GM21737 (cell line): ENCODE data around the gene DHCR7.

Experiments
- ATAC-seq: cut with Tn5 transposase; IDR thresholded peaks from one replicate; pipeline ENCODE4 v1.9.1; 2021; ENCODE audit warnings: mild to moderate bottlenecking, moderate library complexity; ENCODE audit not compliant: unreplicated experiment

DHCR7 gene, protein sequence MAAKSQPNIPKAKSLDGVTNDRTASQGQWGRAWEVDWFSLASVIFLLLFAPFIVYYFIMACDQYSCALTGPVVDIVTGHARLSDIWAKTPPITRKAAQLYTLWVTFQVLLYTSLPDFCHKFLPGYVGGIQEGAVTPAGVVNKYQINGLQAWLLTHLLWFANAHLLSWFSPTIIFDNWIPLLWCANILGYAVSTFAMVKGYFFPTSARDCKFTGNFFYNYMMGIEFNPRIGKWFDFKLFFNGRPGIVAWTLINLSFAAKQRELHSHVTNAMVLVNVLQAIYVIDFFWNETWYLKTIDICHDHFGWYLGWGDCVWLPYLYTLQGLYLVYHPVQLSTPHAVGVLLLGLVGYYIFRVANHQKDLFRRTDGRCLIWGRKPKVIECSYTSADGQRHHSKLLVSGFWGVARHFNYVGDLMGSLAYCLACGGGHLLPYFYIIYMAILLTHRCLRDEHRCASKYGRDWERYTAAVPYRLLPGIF

DNA sequence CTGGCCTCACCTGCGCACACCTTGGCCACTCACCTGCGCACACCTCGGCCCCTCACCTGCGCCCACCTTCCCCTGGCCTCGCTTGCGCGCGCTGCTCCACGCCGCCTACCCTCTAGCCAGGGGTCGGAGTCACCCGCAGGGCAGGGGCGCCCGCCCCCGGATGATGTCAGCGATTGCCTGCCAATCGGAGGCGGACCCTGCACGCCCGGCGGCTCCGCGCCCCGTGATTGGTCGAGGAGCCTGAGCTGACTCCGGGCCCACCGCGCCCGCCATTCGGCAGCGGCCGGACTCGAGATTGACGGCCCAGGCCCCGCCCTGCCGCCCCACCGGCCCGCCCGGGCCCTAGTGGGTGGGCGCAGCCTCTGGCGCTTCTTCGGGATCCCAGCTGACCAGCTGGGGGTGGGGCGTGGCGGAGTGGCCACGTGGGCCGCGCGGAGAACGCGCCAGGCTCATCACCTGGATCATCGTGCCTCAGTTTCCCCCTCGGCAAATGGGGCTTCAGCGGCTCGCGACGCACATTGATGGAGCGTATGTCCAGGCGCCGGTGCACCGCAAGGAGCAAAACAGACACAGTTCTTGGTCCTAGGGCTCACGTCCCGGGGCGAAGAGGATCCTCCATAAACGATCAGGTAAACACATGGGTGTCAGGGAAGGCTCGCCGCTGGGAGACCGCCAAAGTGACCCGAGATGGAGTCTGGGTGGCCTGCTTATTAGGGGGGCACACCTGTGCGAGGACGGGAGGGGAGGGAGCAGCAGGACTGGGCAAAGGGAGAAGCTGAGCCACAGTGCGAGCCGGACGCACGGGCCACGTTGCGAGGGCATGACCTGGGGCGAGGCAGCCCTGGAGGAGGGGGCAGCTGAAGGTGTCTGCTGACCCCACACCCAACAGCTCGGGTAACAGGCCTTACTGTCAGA, at the start of gene DHCR7:
DHCR7 (minus strand) TSS at position 137 of the 915 bp plus-strand sequence. CDS start 3,441 bp downstream, outside the sequence.
- peak; percentile 80 for ATAC-seq

DNA sequence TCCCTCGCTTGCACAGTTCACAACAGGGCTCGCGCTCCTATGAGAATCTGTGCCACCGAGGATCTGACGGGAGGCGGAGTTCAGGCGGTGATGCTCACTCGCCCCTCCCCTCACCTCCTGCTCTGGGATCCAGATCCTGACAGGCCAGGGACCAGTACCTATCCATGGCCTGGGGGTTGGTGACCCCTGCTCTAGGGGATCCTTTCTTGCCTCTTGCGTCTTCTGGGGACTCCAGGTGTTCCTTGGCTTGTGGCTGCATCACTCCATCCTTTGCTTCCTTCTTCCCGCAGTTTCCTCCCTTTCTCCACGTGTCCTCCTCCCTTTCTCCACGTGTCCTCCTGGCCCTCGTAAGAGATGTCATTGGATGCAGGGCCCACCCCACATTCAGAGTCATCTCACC, 48.2 kb upstream of the DHCR7 start:
- no peak for ATAC-seq

DNA sequence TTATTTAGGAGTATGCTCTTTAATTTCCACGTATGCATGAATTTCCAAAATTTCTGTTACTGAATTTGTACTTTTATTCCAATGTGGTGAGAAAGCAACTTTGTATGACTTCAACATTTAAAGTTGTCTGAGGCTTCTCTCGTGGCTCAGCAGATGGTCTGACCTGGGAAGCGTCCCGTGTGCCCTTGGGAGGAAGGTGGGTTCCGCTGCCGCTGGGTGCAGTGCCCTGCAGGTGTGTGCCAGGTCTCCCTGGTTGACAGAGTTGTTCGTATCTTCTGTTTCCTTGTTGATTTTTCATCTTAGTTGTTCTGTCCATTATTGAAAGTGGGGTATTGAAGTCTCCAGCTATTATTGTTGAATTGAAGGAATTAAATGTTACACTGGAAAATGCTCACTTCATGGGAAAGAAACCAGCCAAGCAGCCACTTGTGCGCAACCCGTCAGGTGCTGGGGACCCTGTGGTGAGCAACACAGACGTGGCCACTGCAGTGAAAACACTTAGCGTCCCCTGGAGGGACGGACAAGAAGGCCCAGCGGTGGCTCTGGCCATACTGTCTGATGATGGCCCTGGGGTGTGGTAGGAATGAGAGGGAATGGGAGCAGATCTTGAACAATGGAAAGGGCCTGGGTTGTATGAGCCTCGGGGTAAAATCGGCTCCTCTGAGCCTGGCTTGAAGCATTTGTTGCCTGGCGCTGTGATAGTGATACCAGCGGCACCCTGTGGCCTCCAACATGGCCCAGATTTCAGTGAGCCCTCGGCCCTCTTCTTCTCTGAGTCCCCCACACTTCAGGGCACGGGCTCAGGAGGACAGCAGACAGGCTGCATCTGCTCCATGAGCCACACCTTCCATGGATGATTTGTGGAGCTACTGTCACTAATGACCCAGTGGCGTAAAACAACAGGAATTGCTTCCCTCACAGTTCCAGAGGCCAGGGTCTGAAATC, 47.4 kb upstream of the DHCR7 start:
- ATAC-seq, result no peak

DNA sequence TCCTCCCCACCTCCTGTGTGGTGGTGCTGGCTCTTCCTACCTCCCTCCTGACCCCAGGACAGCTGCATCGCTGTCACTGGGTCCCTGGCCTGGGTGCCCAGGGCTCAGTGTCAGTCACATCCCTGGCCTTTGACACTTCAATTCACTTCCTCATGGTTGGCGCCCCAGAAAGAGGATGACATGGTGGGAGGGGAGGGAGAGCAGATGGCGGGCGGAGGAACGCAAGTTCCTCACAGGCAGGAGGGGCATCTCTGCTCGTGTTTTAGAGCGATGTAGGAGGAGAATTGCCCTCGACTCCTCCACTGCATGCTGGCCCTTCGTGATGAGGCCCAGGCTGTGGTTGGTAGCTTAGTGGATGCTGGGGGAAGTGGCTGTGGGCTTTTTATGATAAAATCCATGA, 43.7 kb upstream of the DHCR7 start:
- ATAC-seq, result no peak

DNA sequence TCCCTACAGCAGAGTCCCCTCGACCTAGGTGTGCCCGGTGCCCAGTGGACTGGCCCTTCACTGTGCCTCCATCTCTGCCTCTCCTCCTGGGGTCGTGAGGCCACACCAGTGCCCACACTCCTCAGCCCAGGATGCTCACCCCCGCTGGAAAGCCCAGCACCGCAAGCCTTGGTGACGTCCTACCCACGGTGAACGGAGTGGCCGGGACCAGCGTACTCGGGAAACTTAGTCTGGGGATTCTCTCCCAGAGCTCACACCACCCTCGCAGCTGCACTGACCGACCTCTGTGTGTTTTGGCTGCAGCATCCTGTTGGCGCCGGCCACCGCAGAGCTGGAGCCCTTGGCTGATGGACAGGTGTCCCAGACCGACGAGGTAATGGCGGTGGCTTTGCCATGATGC, 43.3 kb upstream of the DHCR7 start:
- ATAC-seq, result no peak

DNA sequence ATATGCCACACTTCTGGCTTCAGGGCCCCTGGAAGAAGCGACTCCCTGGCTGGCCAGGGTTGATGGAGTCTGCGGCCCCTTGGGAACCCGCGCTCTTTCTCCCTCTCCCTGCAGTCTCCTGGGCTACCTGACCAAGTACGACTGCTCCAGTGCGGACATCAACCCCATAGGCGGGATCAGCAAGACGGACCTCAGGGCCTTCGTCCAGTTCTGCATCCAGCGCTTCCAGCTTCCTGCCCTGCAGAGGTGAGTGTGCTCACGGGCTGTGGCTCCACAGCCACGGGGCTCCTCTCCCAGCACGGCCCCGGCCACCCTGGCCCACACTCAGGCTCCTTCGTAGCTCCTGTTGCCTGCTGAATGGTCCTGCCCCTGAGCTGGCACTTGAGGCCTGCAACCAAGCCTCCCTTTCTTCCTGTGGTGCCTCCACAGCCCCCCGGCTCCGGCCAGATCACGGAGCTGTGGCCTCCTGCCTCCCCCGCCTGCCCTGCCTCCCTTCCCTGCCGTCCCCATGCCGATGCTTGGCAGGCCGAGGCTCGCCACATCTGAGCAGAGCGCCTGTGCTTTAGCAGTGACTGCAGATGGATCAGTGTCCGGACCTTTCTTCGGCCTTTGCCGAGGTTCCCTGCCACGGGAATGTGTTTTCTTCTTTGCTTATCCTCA, 42.7 kb upstream of the DHCR7 start:
- no peak for ATAC-seq

DNA sequence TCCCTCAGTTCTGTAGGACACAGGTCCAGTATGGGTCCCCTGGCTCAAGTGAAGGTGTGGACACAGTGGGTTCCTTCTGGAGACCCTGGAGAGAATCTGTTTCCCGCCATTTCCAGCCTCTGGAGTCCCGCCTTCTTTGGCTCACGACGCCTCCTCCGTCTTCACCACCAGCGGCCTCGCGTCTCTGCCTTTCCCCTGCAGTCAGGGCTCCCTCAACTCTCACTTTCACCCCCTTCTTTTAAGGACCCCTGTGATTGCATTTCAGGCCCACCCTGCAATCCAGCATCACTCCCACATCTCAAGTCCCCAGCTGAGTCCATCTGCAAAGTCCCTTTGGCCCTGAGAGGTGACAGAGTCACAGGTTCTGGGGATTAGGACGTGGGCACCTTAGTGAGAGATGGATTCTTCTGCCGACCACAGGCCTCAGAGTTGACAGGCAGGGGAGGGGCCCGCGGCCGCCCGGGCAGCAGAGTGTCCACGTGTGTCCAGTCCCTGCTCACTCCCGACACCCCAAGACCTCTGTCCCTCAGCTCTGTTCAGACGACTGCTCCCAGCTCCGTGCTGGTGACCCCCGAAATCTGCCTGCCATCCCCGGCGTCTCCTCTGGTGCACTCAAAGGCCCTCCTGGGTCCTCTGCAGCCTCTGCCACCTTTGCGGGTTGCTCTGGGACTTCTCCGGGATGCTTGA, 42.0 kb upstream of the DHCR7 start:
- no peak for ATAC-seq

DNA sequence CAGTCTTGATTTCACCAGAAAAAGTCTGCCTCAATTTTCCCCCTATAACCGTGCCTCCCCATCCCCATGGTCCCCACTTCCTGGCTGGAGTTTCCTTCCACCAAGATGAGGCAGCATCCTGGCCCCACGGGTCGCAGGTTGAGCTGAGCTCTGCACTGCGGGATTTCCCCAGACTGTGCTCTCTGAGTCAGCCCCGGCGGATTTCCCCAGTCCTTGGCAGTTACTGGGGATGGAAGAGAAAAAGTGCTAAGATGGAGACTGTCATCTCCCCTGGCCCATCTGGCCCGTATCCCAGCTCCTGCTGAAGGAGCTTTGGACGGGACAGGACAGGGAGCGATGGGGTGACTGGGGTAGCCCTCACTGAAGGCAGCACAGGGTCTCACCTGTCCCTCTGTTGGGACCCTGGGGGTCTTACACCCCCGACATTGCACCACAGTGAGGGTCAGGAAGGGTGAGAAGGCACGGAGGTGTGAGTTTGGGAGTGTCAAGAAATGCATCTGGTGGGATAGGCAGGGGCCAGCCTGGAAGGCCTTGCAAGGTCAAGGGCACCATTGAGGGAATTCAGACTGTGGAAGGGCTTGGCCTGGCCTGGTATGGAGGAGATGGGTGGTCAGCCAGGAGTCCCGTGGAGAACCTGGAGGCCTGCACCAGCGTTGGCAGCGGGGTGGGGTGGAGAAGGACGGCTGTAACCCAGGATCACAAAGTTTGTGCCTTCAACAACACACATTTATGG, 41.3 kb upstream of the DHCR7 start:
- no peak for ATAC-seq

DNA sequence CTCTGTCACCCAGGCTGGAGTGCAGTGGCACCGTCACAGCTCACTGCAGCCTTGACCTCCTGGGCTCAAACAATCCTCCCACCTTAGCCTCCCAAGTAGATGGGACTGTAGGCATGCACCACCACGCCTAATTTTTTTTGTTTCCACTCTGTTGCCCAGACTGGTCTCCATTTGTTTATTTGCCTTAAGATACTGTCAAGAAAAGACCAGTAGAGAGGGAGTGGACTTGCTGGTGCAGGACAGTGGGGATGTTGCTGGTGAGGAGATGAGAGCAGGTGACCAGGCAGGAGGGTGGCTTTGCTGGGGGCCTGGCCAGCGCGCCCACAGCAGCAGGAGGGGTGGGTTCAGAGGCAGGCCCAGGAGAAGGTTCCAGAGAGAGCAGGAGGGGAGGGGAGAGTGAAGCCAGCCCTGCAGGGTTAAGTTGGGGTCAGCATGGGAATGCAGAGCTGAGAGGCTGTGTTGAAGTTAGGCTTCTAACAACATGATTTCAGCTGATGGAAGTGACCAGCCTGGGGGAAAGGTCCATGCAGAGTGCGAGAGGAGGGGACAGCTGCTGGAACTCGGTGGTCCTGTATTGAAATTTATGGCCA, 40.6 kb upstream of the DHCR7 start:
- ATAC-seq, result no peak

DNA sequence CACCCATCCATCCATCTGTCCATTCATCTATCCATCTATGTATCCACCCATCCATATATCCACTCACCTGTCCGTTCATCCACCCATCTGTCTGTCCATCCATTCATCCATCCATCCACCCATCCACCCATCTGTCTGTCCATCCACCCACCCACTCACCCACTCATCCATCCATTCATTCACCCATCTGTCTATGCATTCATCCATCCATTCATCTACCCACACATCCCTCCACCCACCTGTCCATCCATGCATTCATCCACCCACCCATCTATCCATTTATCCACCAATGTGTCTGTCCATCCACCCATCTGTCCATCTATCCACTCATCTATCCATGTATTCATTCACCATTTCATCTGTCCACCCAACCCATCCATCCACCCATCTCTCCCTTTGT, 38.1 kb upstream of the DHCR7 start:
- no peak for ATAC-seq

DNA sequence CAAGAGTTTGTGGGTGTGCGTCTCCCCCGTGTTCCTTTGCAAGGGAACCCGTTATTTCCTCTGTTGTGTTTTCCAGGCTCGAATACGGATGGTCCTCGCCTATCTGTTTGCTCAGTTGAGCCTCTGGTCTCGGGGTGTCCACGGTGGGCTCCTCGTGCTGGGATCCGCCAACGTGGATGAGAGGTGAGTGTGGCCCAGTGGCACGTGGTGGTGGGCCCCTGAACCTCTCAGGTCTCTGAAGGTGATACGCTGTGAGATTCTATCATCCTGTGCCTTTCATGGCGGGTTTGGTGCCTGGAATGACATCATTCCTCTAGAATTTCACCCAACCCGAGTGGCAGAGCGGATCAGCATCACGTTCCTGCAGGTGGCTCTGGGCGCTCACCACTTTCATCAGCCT, 37.3 kb upstream of the DHCR7 start:
- no peak for ATAC-seq

DNA sequence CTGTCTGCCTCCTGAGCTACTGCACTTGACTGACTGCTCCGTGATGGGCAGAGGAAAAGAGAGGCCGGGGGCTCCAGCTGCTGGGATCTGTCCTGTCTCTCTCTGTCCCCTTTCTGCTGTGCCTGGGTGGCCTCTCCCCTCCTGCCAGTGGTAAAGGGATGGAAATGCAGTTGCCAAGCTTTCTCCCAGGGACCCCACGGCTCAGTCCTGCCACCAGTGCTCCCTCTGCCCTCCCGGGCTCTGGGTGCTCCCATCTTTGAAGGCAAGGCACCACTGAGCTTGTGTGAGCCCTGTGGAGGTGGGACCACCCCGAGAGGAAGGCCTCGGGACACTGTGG, 36.8 kb upstream of the DHCR7 start:
- ATAC-seq, result no peak

DNA sequence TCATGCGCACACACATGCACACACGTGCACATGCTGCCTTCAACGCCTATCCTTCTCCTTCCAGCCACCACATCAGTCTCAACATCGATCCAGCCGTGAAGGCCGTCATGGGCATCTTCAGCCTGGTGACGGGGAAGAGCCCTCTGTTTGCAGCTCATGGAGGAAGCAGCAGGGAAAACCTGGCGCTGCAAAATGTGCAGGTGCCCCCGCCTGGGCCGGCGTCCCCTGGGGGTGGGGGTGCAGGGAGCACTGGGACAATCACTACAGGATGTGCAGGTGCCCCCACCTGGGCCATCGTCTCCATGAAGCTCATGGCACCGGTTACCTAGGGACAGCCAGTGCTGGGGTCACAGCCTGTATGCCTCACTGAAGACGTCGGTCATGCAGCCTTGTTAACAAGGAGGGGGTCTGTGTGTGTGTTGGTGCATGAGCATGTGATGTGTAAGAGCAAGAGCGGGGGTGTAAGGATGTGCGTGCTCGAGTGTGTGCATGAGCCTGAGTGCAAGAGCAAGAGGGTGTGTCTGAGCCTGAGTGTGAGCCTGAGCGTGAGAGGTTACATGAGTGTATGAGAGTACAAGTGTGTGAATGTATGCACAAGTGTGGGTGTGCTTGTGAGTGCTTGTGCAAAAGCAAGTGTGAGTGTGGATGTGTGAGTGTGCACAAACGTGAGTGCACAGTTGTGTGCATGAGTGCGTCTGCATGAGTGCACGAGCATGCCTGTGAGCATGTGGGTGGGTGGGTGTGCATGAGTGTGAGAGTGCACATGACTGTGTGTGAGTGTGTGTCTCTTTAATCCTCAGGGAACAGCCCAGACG, 36.3 kb upstream of the DHCR7 start:
- ATAC-seq, result no peak

DNA sequence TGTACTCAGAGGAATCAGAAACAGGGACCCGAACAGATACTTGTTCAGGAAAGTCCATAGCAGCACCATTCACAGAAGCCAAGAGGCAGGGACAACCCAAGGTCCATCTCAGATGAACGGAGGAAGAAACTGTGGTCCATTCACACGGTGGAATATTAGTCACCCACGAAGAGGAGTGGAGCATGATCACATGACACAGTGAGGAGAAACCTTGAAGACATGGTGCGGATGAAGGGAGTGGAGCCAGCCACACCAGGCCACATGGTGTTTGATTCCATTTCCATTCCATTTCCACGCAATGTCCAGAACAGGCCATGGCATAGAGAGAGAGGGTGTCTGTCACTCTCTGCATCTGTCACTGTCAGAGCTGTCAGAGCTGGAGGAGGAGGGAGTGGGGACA, 35.5 kb upstream of the DHCR7 start:
- ATAC-seq, result no peak

DNA sequence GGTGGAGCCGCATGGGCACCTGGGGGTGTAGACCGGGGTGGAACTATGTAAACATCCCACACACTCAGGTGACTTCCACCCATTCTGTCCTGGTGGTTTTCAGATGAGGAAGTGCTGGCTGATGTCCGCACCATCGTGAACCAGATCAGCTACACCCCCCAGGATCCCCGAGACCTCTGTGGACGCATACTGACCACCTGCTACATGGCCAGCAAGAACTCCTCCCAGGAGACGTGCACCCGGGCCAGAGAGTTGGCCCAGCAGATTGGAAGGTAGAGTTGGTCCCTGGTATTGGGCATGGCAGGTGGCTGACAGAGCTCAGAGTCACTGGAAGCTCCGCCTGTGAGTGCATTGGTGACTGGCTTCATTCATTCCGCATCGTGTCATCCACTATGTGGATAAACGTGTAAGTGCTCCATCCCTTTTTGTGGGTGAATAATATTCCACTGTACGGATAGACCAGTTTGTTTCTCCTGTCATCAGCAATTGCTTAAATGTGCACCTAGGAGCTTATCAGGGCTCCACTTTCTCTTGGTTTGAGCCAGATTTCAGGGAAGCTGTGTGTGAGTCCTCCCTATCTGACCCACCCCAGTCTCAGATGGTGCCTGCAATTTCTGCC, 34.7 kb upstream of the DHCR7 start:
- no peak for ATAC-seq

DNA sequence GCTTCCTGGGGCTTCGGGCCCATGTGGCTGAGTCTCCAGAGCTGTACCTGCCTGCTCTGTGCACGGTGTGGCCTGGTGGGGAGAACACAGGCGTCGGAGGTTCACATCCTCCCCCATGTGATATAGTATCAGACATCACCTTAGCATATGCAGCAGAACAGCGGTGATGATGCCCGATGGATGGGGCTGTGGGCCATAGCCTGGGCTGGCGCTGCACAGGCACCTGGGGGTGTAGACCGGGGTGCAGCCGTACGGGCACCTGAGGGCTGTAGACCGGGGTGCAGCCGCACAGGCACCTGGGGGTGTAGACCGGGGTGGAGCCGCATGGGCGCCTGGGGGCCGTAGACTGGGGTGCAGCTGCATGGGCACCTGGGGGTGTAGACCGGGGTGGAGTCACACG, 34.0 kb upstream of the DHCR7 start:
- ATAC-seq, result no peak
